HEK293 (cell line): ENCODE data around the gene FASN.

ENCODE experiments used
- CTCF ChIA-PET: fragments of 350-600 bp; formaldehyde crosslinking; extraction: SDS; loops from one replicate; lab custom pipeline; 2021; ENCODE audit warnings: antibody characterized with exemption; lab: Yijun Ruan, JAX
- POLR2A ChIA-PET: fragments of 300-600 bp; formaldehyde crosslinking; extraction: SDS; loops from one replicate; lab custom pipeline; 2020; ENCODE audit warnings: antibody characterized with exemption, inconsistent platforms; lab: Yijun Ruan, JAX
- H3K27ac ChIP-seq: fragments of 200-500 bp; sonication (Bioruptor generic); 2 replicates; pipeline ENCODE4 v1.5.1; 2014; ENCODE audit warnings: low read depth, low read length, control low read depth, inconsistent platforms; ENCODE audit errors: extremely low read depth
- H3K36me3 ChIP-seq, 2 experiments: fragments of 200-500 bp in 1 of 2; sonication (Bioruptor generic) in 1 of 2; 1 replicate in 1 of 2; 2 replicates in 1 of 2; pipeline ENCODE4 v1.5.1; 2014 to 2017; ENCODE audit warnings: inconsistent platforms in 2 of 2, low read length in 2 of 2; ENCODE audit not compliant: control insufficient read depth in 2 of 2, insufficient read depth in 1 of 2
- H3K4me1 ChIP-seq: fragments of 200-500 bp; sonication (Bioruptor generic); 2 replicates; pipeline ENCODE4 v1.5.1; 2014; ENCODE audit warnings: mild to moderate bottlenecking, low read length, inconsistent platforms; ENCODE audit not compliant: control insufficient read depth, insufficient read depth
- H3K4me3 ChIP-seq: 2 replicates; pipeline ENCODE4 v1.5.1; 2011; ENCODE audit warnings: low read depth, mild to moderate bottlenecking, control low read depth, low read length, moderate library complexity
- H3K9me3 ChIP-seq: fragments of 200-500 bp; sonication (Bioruptor generic); 2 replicates; pipeline ENCODE4 v1.5.1; 2014; ENCODE audit warnings: low read depth, low read length, inconsistent platforms; ENCODE audit not compliant: control insufficient read depth, insufficient read depth
- GLIS2 ChIP-seq: fragments of 450-650 bp; formaldehyde crosslinking; IDR thresholded peaks from 2 replicates; pipeline ENCODE4 v1.5.1; 2016; ENCODE audit warnings: missing biosample characterization, missing genetic modification characterization
- IKZF3 ChIP-seq: fragments of 450-650 bp; IDR thresholded peaks from 2 replicates; pipeline ENCODE4 v1.5.0; 2018; ENCODE audit warnings: missing biosample characterization, mild to moderate bottlenecking, missing genetic modification characterization, moderate library complexity
- RBAK ChIP-seq: fragments of 450-650 bp; formaldehyde crosslinking; IDR thresholded peaks from 2 replicates; pipeline ENCODE4 v1.5.1; 2016; ENCODE audit warnings: missing biosample characterization, missing genetic modification characterization
- SP2 ChIP-seq: fragments of 450-650 bp; formaldehyde crosslinking; IDR thresholded peaks from 2 replicates; pipeline ENCODE4 v1.5.1; 2016; ENCODE audit warnings: missing biosample characterization, missing genetic modification characterization
- ZNF2 ChIP-seq: fragments of 450-650 bp; formaldehyde crosslinking; IDR thresholded peaks from 2 replicates; pipeline ENCODE4 v1.5.1; 2016; ENCODE audit warnings: missing biosample characterization, missing genetic modification characterization
- ZNF202 ChIP-seq: fragments of 450-650 bp; formaldehyde crosslinking; IDR thresholded peaks from 2 replicates; pipeline ENCODE4 v1.5.1; 2016; ENCODE audit warnings: missing biosample characterization, missing genetic modification characterization, borderline replicate concordance
- ZNF341 ChIP-seq: fragments of 450-650 bp; formaldehyde crosslinking; IDR thresholded peaks from 2 replicates; pipeline ENCODE4; 2016; ENCODE audit warnings: low read depth, missing biosample characterization, missing genetic modification characterization
- ZNF596 ChIP-seq: fragments of 450-650 bp; IDR thresholded peaks from 2 replicates; pipeline ENCODE4 v1.5.0; 2018; ENCODE audit warnings: missing biosample characterization, mild to moderate bottlenecking, missing genetic modification characterization, moderate library complexity
- ZNF600 ChIP-seq: fragments of 450-650 bp; formaldehyde crosslinking; IDR thresholded peaks from 2 replicates; pipeline ENCODE4 v1.5.1; 2016; ENCODE audit warnings: missing biosample characterization, missing genetic modification characterization
- ZNF670 ChIP-seq: fragments of 450-650 bp; formaldehyde crosslinking; IDR thresholded peaks from 2 replicates; pipeline ENCODE4 v1.5.1; 2016; ENCODE audit warnings: missing biosample characterization, missing genetic modification characterization, low read depth
- ZNF776 ChIP-seq: fragments of 450-650 bp; formaldehyde crosslinking; IDR thresholded peaks from 2 replicates; pipeline ENCODE4 v1.5.0; 2017; ENCODE audit warnings: missing biosample characterization, missing genetic modification characterization, borderline replicate concordance
- TF ChIP-seq, protein P1 (sequence below): fragments of 450-650 bp; formaldehyde crosslinking; IDR thresholded peaks from 2 replicates; pipeline ENCODE4 v1.5.1; 2016; ENCODE audit warnings: missing biosample characterization, missing genetic modification characterization
- TF ChIP-seq, protein P2 (sequence below): fragments of 450-650 bp; formaldehyde crosslinking; IDR thresholded peaks from 2 replicates; pipeline ENCODE4 v1.5.1; 2016; ENCODE audit warnings: missing biosample characterization, missing genetic modification characterization
- TF ChIP-seq, protein P3 (sequence below): fragments of 450-650 bp; formaldehyde crosslinking; IDR thresholded peaks from 2 replicates; pipeline ENCODE4 v1.5.0; 2017; ENCODE audit warnings: missing biosample characterization, missing genetic modification characterization, borderline replicate concordance
- TF ChIP-seq, protein P4 (sequence below): fragments of 450-650 bp; formaldehyde crosslinking; IDR thresholded peaks from 2 replicates; pipeline ENCODE4 v1.5.1; 2016; ENCODE audit warnings: missing biosample characterization, missing genetic modification characterization

The FASN gene

DNA sequence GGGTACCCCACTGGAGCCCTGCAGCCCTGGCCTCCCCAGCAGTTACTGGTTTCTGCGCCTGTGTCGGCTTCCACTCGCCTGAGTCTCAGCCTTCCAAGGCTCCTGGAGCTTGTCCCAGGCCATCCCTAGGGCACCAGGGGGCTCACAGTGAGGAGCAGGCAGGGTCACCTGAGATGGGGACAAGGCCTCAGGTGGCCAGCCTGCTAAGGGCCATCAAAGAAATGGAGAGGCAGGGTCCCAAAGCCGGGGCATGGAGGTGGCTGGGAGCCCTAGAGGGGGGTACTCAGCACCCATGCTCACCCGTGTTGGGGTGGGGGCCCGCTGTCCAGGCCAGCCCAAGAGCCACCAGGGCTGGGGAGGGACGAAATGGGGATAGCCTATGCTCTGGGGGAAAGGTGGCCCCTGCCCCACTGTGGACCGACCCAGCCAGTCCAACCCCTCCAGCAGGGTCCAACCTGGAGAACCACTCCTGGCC lies 1.3 kb downstream of the FASN start (continued):
- TF ChIP-seq, protein P1, sequence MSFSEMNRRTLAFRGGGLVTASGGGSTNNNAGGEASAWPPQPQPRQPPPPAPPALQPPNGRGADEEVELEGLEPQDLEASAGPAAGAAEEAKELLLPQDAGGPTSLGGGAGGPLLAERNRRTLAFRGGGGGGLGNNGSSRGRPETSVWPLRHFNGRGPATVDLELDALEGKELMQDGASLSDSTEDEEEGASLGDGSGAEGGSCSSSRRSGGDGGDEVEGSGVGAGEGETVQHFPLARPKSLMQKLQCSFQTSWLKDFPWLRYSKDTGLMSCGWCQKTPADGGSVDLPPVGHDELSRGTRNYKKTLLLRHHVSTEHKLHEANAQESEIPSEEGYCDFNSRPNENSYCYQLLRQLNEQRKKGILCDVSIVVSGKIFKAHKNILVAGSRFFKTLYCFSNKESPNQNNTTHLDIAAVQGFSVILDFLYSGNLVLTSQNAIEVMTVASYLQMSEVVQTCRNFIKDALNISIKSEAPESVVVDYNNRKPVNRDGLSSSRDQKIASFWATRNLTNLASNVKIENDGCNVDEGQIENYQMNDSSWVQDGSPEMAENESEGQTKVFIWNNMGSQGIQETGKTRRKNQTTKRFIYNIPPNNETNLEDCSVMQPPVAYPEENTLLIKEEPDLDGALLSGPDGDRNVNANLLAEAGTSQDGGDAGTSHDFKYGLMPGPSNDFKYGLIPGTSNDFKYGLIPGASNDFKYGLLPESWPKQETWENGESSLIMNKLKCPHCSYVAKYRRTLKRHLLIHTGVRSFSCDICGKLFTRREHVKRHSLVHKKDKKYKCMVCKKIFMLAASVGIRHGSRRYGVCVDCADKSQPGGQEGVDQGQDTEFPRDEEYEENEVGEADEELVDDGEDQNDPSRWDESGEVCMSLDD (tag by site-specific recombination) = no peak
- TF ChIP-seq ZNF776 (tag by site-specific recombination) = no peak

DNA sequence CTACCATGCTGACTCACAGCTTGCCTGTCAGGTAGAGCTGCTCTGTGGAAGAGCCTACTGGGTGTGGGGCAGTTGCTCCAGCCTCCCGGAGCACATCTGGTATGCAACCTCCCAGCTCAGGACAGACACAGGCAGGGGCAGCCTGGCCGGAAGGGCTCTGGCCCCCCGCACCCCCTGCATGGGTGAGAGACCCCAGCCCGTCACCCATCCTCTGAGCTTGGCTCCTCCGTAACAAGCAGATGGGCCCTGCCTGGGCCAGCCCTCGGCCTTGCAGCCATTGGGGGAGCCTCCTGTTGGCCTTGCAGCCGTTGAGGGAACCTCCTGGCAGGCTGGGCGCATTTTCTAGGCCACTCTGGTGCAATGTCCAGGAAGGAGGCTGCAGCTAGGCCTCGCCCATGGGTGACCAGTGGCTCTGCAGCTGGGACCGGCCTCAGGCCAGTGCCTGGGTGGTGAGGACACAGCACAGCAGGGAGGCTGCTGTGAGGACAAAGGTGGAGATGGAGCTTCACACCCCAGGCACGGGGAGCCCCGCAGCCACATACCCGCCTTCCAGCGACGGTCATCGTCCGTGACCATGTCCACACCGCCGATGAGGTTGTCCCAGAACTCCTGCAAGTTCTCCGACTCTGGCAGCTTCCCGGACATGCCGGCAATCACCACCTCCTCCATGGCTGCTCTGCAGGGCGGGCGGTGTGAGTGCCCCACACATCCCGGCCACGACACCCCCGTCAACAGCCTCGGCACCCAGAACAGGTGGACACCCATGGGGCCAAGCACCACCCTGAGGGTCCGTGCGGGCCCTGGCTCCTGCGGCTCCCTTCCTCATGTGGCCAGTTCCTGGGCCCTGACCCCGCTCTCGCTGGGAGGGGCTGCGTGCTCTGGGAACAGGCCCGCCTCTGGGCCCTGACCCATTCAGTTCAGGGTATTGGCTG lies 2.0 kb downstream of the FASN start:
- Histone ChIP-seq H3K9me3 (no peaks in the 10 kb centered on the region), H3K27ac (peak overlapping the region; percentile 99), H3K36me3 (peaks cover 9 to 58% of the 10 kb centered on the region in 2 experiments; a peak in 2 of 3 replicates), H3K4me3 (peak overlapping the region; percentile 84), H3K4me1 (0 out of 2 replicates have a peak, but pooled peaks cover 7% of the 10 kb centered on the region)
- POLR2A ChIA-PET = interaction anchor here (0.6 to 3.9 kb wide), 13 partner anchors 9 to 372 kb away, joined by 3 to 18 read pairs (median 4); partner anchors contain the start of genes CENPX, DCXR, GPS1 and LRRC45
- TF ChIP-seq ZNF2 (tag by site-specific recombination) = no peak
- no peak for TF ChIP-seq RBAK (tag by site-specific recombination)
- no peak for TF ChIP-seq ZNF670 (tag by site-specific recombination)
- TF ChIP-seq, protein P2, sequence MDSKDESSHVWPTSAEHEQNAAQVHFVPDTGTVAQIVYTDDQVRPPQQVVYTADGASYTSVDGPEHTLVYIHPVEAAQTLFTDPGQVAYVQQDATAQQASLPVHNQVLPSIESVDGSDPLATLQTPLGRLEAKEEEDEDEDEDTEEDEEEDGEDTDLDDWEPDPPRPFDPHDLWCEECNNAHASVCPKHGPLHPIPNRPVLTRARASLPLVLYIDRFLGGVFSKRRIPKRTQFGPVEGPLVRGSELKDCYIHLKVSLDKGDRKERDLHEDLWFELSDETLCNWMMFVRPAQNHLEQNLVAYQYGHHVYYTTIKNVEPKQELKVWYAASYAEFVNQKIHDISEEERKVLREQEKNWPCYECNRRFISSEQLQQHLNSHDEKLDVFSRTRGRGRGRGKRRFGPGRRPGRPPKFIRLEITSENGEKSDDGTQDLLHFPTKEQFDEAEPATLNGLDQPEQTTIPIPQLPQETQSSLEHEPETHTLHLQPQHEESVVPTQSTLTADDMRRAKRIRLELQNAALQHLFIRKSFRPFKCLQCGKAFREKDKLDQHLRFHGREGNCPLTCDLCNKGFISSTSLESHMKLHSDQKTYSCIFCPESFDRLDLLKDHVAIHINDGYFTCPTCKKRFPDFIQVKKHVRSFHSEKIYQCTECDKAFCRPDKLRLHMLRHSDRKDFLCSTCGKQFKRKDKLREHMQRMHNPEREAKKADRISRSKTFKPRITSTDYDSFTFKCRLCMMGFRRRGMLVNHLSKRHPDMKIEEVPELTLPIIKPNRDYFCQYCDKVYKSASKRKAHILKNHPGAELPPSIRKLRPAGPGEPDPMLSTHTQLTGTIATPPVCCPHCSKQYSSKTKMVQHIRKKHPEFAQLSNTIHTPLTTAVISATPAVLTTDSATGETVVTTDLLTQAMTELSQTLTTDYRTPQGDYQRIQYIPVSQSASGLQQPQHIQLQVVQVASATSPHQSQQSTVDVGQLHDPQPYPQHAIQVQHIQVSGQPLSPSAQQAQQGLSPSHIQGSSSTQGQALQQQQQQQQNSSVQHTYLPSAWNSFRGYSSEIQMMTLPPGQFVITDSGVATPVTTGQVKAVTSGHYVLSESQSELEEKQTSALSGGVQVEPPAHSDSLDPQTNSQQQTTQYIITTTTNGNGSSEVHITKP (tag by site-specific recombination) = peak; percentile 45; the same call in 1 of the 2 replicates
- TF ChIP-seq, protein P1 (tag by site-specific recombination) = 0 out of 2 replicates have a peak, but pooled peaks have one; percentile 15
- peak; percentile 75 for TF ChIP-seq ZNF341 (tag by site-specific recombination)
- no peak for TF ChIP-seq ZNF202 (tag by site-specific recombination)
- TF ChIP-seq ZNF600 = peak; percentile 65; the same call in 1 of the 2 replicates
- TF ChIP-seq SP2 = peak; percentile 7
- TF ChIP-seq, protein P3, sequence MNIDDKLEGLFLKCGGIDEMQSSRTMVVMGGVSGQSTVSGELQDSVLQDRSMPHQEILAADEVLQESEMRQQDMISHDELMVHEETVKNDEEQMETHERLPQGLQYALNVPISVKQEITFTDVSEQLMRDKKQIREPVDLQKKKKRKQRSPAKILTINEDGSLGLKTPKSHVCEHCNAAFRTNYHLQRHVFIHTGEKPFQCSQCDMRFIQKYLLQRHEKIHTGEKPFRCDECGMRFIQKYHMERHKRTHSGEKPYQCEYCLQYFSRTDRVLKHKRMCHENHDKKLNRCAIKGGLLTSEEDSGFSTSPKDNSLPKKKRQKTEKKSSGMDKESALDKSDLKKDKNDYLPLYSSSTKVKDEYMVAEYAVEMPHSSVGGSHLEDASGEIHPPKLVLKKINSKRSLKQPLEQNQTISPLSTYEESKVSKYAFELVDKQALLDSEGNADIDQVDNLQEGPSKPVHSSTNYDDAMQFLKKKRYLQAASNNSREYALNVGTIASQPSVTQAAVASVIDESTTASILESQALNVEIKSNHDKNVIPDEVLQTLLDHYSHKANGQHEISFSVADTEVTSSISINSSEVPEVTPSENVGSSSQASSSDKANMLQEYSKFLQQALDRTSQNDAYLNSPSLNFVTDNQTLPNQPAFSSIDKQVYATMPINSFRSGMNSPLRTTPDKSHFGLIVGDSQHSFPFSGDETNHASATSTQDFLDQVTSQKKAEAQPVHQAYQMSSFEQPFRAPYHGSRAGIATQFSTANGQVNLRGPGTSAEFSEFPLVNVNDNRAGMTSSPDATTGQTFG (tag by site-specific recombination) = no peak
- TF ChIP-seq GLIS2 (tag by site-specific recombination) = peak; percentile 60
- no peak for TF ChIP-seq ZNF596
- TF ChIP-seq IKZF3 = 0 out of 2 replicates have a peak, but pooled peaks have one; percentile 31
- TF ChIP-seq, protein P4, sequence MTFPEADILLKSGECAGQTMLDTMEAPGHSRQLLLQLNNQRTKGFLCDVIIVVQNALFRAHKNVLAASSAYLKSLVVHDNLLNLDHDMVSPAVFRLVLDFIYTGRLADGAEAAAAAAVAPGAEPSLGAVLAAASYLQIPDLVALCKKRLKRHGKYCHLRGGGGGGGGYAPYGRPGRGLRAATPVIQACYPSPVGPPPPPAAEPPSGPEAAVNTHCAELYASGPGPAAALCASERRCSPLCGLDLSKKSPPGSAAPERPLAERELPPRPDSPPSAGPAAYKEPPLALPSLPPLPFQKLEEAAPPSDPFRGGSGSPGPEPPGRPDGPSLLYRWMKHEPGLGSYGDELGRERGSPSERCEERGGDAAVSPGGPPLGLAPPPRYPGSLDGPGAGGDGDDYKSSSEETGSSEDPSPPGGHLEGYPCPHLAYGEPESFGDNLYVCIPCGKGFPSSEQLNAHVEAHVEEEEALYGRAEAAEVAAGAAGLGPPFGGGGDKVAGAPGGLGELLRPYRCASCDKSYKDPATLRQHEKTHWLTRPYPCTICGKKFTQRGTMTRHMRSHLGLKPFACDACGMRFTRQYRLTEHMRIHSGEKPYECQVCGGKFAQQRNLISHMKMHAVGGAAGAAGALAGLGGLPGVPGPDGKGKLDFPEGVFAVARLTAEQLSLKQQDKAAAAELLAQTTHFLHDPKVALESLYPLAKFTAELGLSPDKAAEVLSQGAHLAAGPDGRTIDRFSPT (tag by site-specific recombination) = peak; percentile 7
- CTCF ChIA-PET = interaction anchor here (0.6 to 1.1 kb wide), 7 partner anchors 27 to 232 kb away, joined by 3 to 4 read pairs (median 3); partner anchors contain the start of gene DCXR
